ENCODE measurements around the gene LASP1.

The LASP1 gene

GRCh38 chr17:38888842-38889241 is 19.0 kb downstream of the LASP1 start:
- DNase-seq (ENCODE audit: low spot score) = no peak

GRCh38 chr17:38889745-38890409 is 20.0 kb downstream of the LASP1 start:
- DNase-seq (ENCODE audit: low spot score) = no peak

DNA sequence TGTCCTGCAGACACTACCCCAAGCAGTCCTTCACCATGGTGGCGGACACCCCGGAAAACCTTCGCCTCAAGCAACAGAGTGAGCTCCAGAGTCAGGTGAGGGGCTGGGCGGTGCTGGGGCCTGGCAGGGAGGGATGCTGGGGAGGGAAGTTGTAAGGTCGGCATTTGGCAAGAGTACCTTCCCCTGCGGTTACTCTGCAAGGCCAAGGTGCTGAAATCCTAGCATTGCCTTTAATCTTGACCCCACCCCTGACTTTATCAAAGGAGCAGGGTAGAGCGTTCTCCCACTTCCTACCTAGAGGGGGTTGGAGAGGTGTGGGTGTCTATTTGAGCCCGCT is 20.5 kb downstream of the LASP1 start:
- DNase-seq (ENCODE audit: low spot score) = no peak

DNA sequence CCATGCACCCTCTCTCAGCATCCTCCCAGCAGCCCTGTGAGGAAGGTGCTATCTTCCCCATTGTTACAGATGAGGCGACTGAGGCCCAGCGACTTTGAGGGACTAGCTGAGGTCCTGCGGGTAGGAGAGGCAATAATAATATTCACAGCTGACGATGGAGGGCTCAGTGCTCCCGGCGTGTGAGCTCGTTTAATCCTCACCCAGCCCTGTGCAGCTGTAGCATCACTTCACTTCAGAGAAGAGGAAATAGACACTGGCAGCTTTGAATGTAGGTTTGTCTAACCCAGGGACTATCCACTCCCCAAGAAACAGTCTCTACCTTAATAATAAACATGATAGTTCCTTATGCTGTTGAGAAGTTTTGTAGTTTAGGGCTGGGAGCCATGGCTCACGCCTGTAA is 21.6 kb downstream of the LASP1 start:
- DNase-seq (ENCODE audit: low spot score) = no peak

DNA sequence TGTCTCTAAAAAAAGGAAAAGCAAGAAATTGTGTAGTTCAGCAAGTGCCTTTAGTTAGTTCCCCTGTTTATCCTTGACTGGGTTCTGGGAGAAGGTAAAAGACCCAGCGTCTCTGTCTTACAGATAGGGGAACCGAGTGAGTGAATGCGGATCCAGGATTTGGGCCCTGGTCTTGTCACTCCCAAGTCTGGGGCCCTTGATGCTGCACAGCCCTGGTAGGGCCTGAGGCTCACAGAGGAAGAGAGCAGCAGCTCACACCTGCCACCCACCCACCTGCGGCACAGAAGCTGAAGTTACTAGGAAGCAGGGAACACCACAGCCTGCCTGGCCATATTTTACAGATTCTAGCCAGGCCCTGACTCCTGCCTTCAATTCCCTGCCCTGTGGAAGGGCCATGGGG is 22.2 kb downstream of the LASP1 start:
- no peak for DNase-seq (ENCODE audit: low spot score)

GRCh38 chr17:38892620-38893019 is 22.8 kb downstream of the LASP1 start:
- no peak for DNase-seq (ENCODE audit: low spot score)

DNA sequence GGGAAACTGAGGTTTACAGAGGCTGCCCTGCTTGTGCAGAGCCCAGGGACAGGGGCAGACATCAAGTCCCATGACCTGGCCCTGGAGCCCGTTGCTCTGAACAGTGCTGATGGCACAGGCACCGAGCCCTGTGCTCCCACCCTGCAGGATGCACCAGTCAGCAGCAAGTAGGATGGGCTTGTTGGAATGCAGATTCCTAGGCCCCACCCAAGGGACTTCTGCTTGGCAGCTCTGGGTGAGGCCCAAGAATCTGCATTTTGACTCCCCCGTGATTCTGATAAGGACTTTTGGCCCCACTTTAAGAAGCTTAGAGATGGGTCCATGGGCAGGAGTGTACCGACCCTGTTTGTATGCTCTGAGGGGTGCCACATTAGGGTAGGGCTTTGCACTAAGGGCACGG is 23.3 kb downstream of the LASP1 start:
- no peak for DNase-seq (ENCODE audit: low spot score)

GRCh38 chr17:38893607-38894006 is 23.7 kb downstream of the LASP1 start:
- no peak for DNase-seq (ENCODE audit: low spot score)

DNA sequence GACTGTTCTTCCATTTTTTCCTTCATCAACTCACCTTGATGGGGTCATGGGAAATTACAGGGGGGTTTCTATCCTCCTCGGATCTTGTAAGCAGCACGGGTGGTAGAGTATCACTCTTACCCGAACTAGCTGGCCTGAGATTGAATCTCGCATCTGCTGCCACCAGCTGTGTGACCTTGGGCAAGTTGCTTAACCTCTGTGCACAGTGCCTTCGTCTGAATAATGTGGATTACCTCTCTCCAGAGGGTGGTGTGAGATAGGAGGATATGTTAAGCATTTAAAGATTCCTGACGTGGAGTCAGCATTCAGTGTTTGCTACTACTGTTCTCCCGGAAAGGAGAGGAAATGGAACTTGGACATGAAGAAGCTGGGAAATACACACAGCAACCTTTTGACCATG is 24.4 kb downstream of the LASP1 start:
- no peak for DNase-seq (ENCODE audit: low spot score)

GRCh38 chr17:38896346-38896954 is 26.6 kb downstream of the LASP1 start:
- DNase-seq (ENCODE audit: low spot score) = no peak

DNA sequence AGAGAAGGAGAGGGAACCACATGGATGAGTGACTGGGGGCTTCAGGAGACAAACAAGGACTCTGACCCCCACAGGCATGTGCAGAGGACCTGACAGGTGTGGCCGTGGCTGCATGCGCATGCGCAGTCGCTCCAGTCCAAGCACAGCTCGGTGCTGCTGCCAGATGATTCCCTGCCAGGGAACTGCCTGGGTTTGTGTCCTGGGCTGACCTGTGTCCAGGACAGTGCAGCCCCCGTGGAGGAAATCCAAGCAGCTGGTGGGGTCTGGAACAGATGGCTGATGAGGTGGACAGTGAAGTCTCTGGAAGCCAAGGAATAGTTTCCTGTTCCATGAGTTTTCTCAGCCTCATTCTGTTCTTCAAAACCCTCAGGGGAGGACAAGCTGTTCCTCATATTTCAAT is 27.3 kb downstream of the LASP1 start:
- no peak for DNase-seq (ENCODE audit: low spot score)

DNA sequence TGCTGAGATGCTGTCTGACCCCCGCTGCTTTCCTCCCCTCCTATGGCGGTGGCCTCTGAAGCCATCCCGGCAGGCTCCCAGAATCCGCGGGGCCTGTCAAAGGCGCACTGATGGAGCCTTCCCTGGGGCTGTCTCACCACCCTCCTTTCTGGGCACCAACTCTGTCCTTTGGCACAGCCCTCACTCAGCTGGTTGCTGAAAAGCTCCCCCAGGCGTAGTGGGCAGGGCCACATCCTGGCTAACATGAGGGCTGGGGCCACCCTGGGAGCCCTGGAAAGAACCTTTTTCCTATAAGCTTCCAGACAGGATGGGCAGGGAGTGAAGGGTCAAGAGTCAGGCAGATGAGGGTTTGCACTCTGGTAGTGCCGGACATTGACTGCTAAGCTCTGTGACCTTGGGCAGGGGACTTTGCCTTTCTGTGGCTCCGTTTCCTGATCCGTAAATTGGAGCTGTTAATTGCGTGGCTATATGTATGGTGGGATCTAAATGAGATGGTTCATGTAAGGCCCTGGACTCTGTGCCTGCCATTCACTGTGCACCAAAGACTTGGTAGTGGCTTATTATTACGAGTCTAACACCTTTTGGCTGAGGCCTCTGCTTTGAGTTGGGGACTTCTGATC is 27.9 kb downstream of the LASP1 start:
- DNase-seq (ENCODE audit: low spot score) = no peak

- DNase-seq (ENCODE audit: low spot score) = no peak
These were observed 28.4 kb downstream of the LASP1 start for GRCh38 chr17:38898291-38898679.

GRCh38 chr17:38898812-38899348 is 29.0 kb downstream of the LASP1 start:
- no peak for DNase-seq (ENCODE audit: low spot score)

GRCh38 chr17:38899421-38899820 is 29.6 kb downstream of the LASP1 start:
- DNase-seq (ENCODE audit: low spot score) = no peak

- peak; percentile 98 for DNase-seq (ENCODE audit: low spot score)
These were observed 31.3 kb downstream of the LASP1 start for GRCh38 chr17:38900978-38901656.

- DNase-seq (ENCODE audit: low spot score) = no peak
These were observed 33.5 kb downstream of the LASP1 start for GRCh38 chr17:38903404-38903803.

- DNase-seq (ENCODE audit: low spot score) = no peak
These were observed 35.0 kb downstream of the LASP1 start for GRCh38 chr17:38904892-38905291.

GRCh38 chr17:38905375-38905774 is 35.5 kb downstream of the LASP1 start:
- DNase-seq (ENCODE audit: low spot score) = no peak

GRCh38 chr17:38906460-38907228 is 36.8 kb downstream of the LASP1 start:
- DNase-seq (ENCODE audit: low spot score) = no peak

DNA sequence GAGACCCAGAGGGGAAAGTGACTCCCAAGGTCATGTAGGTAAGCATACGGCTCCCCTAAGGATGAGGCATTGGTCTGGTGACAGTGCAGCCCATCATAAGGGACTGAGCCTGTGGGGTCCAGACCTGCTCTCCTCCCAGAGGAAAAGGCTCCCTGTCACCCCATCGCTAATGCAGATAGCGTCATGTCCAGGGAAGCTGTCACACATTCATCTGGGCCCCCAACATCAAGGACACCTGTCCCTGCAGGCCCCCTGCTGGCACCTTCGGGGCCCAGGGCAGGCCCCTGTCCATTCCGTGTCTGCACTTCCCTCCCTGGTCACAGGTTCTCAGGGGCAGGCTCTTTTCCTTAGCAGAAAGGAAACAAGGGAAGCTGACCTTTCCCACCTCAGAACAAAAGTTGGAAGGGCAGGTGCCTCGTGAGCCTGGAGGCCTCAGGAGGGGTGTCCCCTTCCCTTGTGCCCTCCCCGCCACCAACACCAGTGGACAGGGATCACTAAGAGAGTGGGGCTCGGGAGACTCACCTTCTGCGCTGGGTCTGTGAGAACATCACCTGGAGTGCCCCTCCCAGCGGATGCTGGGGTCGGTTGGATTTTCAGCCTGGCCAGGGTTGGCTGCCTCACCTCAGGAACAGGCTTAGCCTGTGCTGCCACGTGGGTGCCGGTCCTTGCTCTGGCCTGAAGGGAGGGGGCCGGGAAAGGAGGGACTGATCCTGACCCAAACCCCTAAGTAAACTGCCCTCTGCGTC is 38.2 kb downstream of the LASP1 start:
- DNase-seq (ENCODE audit: low spot score) = no peak

Measured in AG08395 (cell line).